HepG2 (cell line): ENCODE measurements around the gene PARP2. TPM values are rescaled to one million over a fixed set of nuclear protein-coding genes. Genes with fewer than 3 reads are reported as not detected.

ENCODE experiments used
- ATF5 ChIP-seq: sonication (generic); formaldehyde crosslinking; IDR thresholded peaks from 2 replicates; pipeline ENCODE4 v1.4.0; 2020; ENCODE audit warnings: mild to moderate bottlenecking, low read depth, missing genetic modification reagents
- HOXA9 ChIP-seq: sonication (generic); formaldehyde crosslinking; IDR thresholded peaks from 2 replicates; pipeline ENCODE4 v1.8.1; 2022; ENCODE audit warnings: missing genetic modification reagents, mild to moderate bottlenecking, moderate library complexity, borderline replicate concordance
- KIAA2018 ChIP-seq: sonication (generic); formaldehyde crosslinking; IDR thresholded peaks from 2 replicates; pipeline ENCODE4 v1.5.0; 2020; ENCODE audit warnings: mild to moderate bottlenecking, missing genetic modification reagents, borderline replicate concordance
- SRF ChIP-seq: IDR thresholded peaks from 2 replicates; pipeline ENCODE4 v1.6.1; 2011; ENCODE audit warnings: mild to moderate bottlenecking, low read depth, low read length, moderate library complexity
- THAP11 ChIP-seq: IDR thresholded peaks from 2 replicates; pipeline ENCODE4 v1.6.1; 2016; ENCODE audit warnings: missing biosample characterization, missing genetic modification reagents
- ZBTB1 ChIP-seq: sonication (generic); formaldehyde crosslinking; IDR thresholded peaks from 2 replicates; pipeline ENCODE4 v1.4.0; 2020; ENCODE audit warnings: missing genetic modification reagents, borderline replicate concordance
- ZBTB14 ChIP-seq: sonication (generic); formaldehyde crosslinking; IDR thresholded peaks from 2 replicates; pipeline ENCODE4 v1.4.0; 2020; ENCODE audit warnings: missing genetic modification reagents
- ZHX2 ChIP-seq, 2 experiments: sonication (generic) in 1 of 2; formaldehyde crosslinking in 1 of 2; IDR thresholded peaks; 2 replicates each; pipeline versions ENCODE4 v1.6.1 to v1.9.0; 2014 to 2022; ENCODE audit warnings: antibody characterized with exemption in 1 of 2, borderline replicate concordance in 1 of 2, inconsistent platforms in 1 of 2, low read depth in 1 of 2, missing genetic modification reagents in 1 of 2
- ZNF383 ChIP-seq: sonication (generic); formaldehyde crosslinking; IDR thresholded peaks from 2 replicates; pipeline ENCODE4 v1.4.0; 2020; ENCODE audit warnings: missing genetic modification reagents, mild to moderate bottlenecking, borderline replicate concordance
- ZNF615 ChIP-seq: sonication (generic); formaldehyde crosslinking; IDR thresholded peaks from 2 replicates; pipeline ENCODE4 v1.5.0; 2020; ENCODE audit warnings: mild to moderate bottlenecking, missing genetic modification reagents, borderline replicate concordance
- polyA plus RNA-seq, 8 experiments: library from polyadenylated mRNA; depleted of rRNA in 3 of 8; stranded (reverse) in 7 of 8; unstranded in 1 of 8; fragments of >200 nt; fragmentation: Illumina TruSeq in 4 of 8; extraction: Trizol in 4 of 8; gene quantifications; 2 replicates each; pipeline versions ENCODE4 v1.2.1 to v1.2.3, GENCODE V29; 2011 to 2016; ENCODE audit warnings: low read depth in 4 of 8, missing spikeins in 1 of 8, mixed read lengths in 1 of 8; ENCODE audit not compliant: insufficient read depth in 1 of 8
- total RNA-seq, 5 experiments: library from RNA; depleted of rRNA; stranded (reverse); fragments of >200 nt; fragmentation: Illumina TruSeq; extraction: Trizol; gene quantifications; 2 replicates each; pipeline ENCODE4 v1.2.3, GENCODE V29; 2016; ENCODE audit warnings: low read depth in 1 of 5

PARP2 gene
- total and polyA plus RNA-seq, 2 of the 13 experiments (the other 11 are each of a cell fraction or from before 2014, with no cell fraction given), result 37.3 to 38.4 TPM

- TF ChIP-seq ZHX2 (IDR thresholded peaks at IDR 0.05; ENCODE audit: low read depth) (peak; percentile 98), ZHX2 (CRISPR knock-in tag; IDR thresholded peaks at IDR 0.05; ENCODE audit: borderline replicate concordance) (no peak), KIAA2018 (CRISPR knock-in tag) (no peak), ATF5 (CRISPR knock-in tag) (peak; percentile 93; the same call in 1 of the 2 replicates), ZNF615 (0 out of 2 replicates have a peak, but pooled peaks have one; percentile 88), HOXA9 (CRISPR knock-in tag) (peak; percentile 70; the same call in 1 of the 2 replicates), ZBTB1 (CRISPR knock-in tag) (no peak), THAP11 (CRISPR knock-in tag) (peak; percentile 87), ZNF383 (CRISPR knock-in tag) (peak; percentile 55; the same call in 1 of the 2 replicates), ZBTB14 (CRISPR knock-in tag) (peak; percentile 19; the same call in 1 of the 2 replicates), SRF (0 out of 2 replicates have a peak, but pooled peaks have one; percentile 36)
These were observed at the start of gene PARP2 (continued) for GRCh38 chr14:20343092-20343861.
